Measurements from ENCODE around the gene ADGRA1.
"Not testable (repeated sequence)": the region's sequence is repeated elsewhere in the genome, so short reads cannot be mapped to it uniquely, and the experiment has no call there.

Gene ADGRA1

GRCh38 chr10:133127291-133128125 lies 39.8 kb downstream of the ADGRA1 start:
- no peak for DNase-seq (ENCODE audit: low read depth, low spot score)

GRCh38 chr10:133128126-133129070 lies 40.7 kb downstream of the ADGRA1 start:
- no peak for DNase-seq (ENCODE audit: low read depth, low spot score)

- DNase-seq (ENCODE audit: low read depth, low spot score), result no peak
These were observed 41.5 kb downstream of the ADGRA1 start for GRCh38 chr10:133129071-133129858.

GRCh38 chr10:133129859-133130495 lies 42.3 kb downstream of the ADGRA1 start:
- DNase-seq (ENCODE audit: low read depth, low spot score), result no peak

GRCh38 chr10:133130602-133131001 lies 42.9 kb downstream of the ADGRA1 start:
- no peak for DNase-seq (ENCODE audit: low read depth, low spot score)

- DNase-seq (ENCODE audit: low read depth, low spot score), result no peak
These were observed 43.3 kb downstream of the ADGRA1 start for GRCh38 chr10:133131053-133131452.

- DNase-seq (ENCODE audit: low read depth, low spot score), result no peak
These were observed 44.2 kb downstream of the ADGRA1 start for GRCh38 chr10:133131734-133132472.

- no peak for DNase-seq (ENCODE audit: low read depth, low spot score)
These were observed 45.0 kb downstream of the ADGRA1 start for GRCh38 chr10:133132473-133133291.

- no peak for DNase-seq (ENCODE audit: low read depth, low spot score)
These were observed 45.9 kb downstream of the ADGRA1 start for GRCh38 chr10:133133471-133134231.

- no peak for DNase-seq (ENCODE audit: low read depth, low spot score)
These were observed 46.8 kb downstream of the ADGRA1 start for GRCh38 chr10:133134411-133135115.

GRCh38 chr10:133135116-133135465 lies 47.4 kb downstream of the ADGRA1 start:
- no peak for DNase-seq (ENCODE audit: low read depth, low spot score)

- not testable (repeated sequence) for DNase-seq (ENCODE audit: low read depth, low spot score)
These were observed 49.9 kb downstream of the ADGRA1 start for GRCh38 chr10:133137486-133138145.

- DNase-seq (ENCODE audit: low read depth, low spot score), result no peak
These were observed 51.9 kb downstream of the ADGRA1 start for GRCh38 chr10:133139551-133140065.

GRCh38 chr10:133140417-133141143 lies 52.9 kb downstream of the ADGRA1 start:
- no peak for DNase-seq (ENCODE audit: low read depth, low spot score)

- DNase-seq (ENCODE audit: low read depth, low spot score), result no peak
These were observed 53.6 kb downstream of the ADGRA1 start for GRCh38 chr10:133141144-133141957.

- DNase-seq (ENCODE audit: low read depth, low spot score), result no peak
These were observed 54.2 kb downstream of the ADGRA1 start for GRCh38 chr10:133141958-133142340.

Data from brain pericyte (primary cell).